B cell (primary cell): ENCODE measurements around the gene ALAD. TPM values are rescaled to one million over a fixed set of nuclear protein-coding genes. Genes with fewer than 3 reads are reported as not detected.

Experiments used
- ATAC-seq: fragments of 200-7000 bp; cut with Tn5 transposase; one replicate; pipeline ENCODE4 v1.10.0; 2021; ENCODE audit warnings: low read depth, mild to moderate bottlenecking, moderate number of reproducible peaks, moderate library complexity
- CTCF ChIA-PET: fragments of 350-600 bp; sonication (Branson Sonifier 250); formaldehyde crosslinking; loops from one replicate; lab custom pipeline; 2021; ENCODE audit warnings: antibody characterized with exemption, inconsistent platforms; lab: Charles Lee
- POLR2A ChIA-PET: fragments of 350-600 bp; sonication (Branson Sonifier 250); formaldehyde crosslinking; loops from one replicate; lab custom pipeline; 2021; ENCODE audit warnings: antibody characterized with exemption; lab: Charles Lee
- DNase-seq: peaks from one replicate; pipeline ENCODE4 v3.0.0; 2013
- H2AFZ ChIP-seq: 2 replicates; pipeline ENCODE4 v1.6.1; 2012; ENCODE audit warnings: mild to moderate bottlenecking, low read depth, low read length; ENCODE audit not compliant: insufficient read depth, poor library complexity, severe bottlenecking
- H3K27ac ChIP-seq, 2 donors: 1 replicate in 1 of 2; 2 replicates in 1 of 2; pipeline ENCODE4 v1.5.1; 2012 to 2013; ENCODE audit warnings: low read length in 2 of 2, mild to moderate bottlenecking in 2 of 2, moderate library complexity in 1 of 2
- H3K27me3 ChIP-seq, 4 experiments: fragments of 200-600 bp in 1 of 4; sonication (generic) in 1 of 4; replicated peaks in 1 of 4; 1 replicate in 2 of 4; 2 replicates in 2 of 4; pipeline versions ENCODE4 v1.6.1 to v1.7.0; 2013 to 2016; ENCODE audit warnings: low read length in 3 of 4, mild to moderate bottlenecking in 2 of 4, mixed read lengths in 1 of 4, moderate library complexity in 1 of 4; ENCODE audit not compliant: insufficient read depth in 4 of 4, control insufficient read depth in 3 of 4; ENCODE audit errors: control extremely low read depth in 1 of 4
- H3K36me3 ChIP-seq, 2 experiments: replicated peaks in 1 of 2; 1 replicate in 1 of 2; 2 replicates in 1 of 2; pipeline versions ENCODE4 v1.6.1 to v1.7.1; 2013; ENCODE audit warnings: low read length in 1 of 2; ENCODE audit not compliant: insufficient read depth in 2 of 2, control insufficient read depth in 1 of 2; ENCODE audit errors: control extremely low read depth in 1 of 2, extremely low read depth in 1 of 2
- H3K4me1 ChIP-seq, 2 donors: fragments of 200-600 bp in 1 of 2; sonication (generic) in 1 of 2; 1 replicate in 1 of 2; 2 replicates in 1 of 2; pipeline versions ENCODE4 v1.5.1 to v1.6.1; 2013 to 2017; ENCODE audit warnings: low read length in 2 of 2; ENCODE audit not compliant: control insufficient read depth in 2 of 2, insufficient read depth in 2 of 2
- H3K4me2 ChIP-seq: replicated peaks from 2 replicates; pipeline ENCODE3; 2012; ENCODE audit warnings: mild to moderate bottlenecking, low read depth, low read length; ENCODE audit not compliant: poor library complexity, severe bottlenecking
- H3K4me3 ChIP-seq, 5 experiments: fragments of 200-600 bp in 1 of 5; sonication (generic) in 1 of 5; 1 replicate in 3 of 5; 2 replicates in 2 of 5; pipeline versions ENCODE4 v1.5.1 to v1.7.0; 2011 to 2016; ENCODE audit warnings: low read length in 4 of 5, mild to moderate bottlenecking in 4 of 5, low read depth in 2 of 5, control low read depth in 1 of 5, moderate library complexity in 1 of 5; ENCODE audit not compliant: insufficient read depth in 1 of 5; ENCODE audit errors: control extremely low read depth in 1 of 5, extremely low read depth in 1 of 5
- H3K79me2 ChIP-seq: fragments of 200-600 bp; sonication (generic); one replicate; pipeline ENCODE4 v1.6.0; 2016; ENCODE audit warnings: low read length; ENCODE audit not compliant: control insufficient read depth, insufficient read depth
- H3K9ac ChIP-seq: fragments of 200-600 bp; sonication (generic); 2 replicates; pipeline ENCODE4 v1.6.1; 2017; ENCODE audit warnings: mild to moderate bottlenecking, low read length, moderate library complexity
- H3K9me3 ChIP-seq, 3 donors: one replicate each; pipeline versions ENCODE4 v1.6.1 to v1.7.1; 2013; ENCODE audit warnings: low read length in 2 of 3; ENCODE audit not compliant: control insufficient read depth in 2 of 3, insufficient read depth in 1 of 3; ENCODE audit errors: control extremely low read depth in 1 of 3
- H4K20me1 ChIP-seq: 2 replicates; pipeline ENCODE4 v1.6.0; 2012; ENCODE audit warnings: mild to moderate bottlenecking, low read length; ENCODE audit not compliant: insufficient read depth, control insufficient read depth, poor library complexity, severe bottlenecking
- H3K27ac Mint-ChIP-seq: one replicate; pipeline ENCODE4 v1.8.0; 2021; ENCODE audit warnings: mixed read lengths
- H3K27me3 Mint-ChIP-seq: one replicate; pipeline ENCODE4 v1.8.0; 2021; ENCODE audit warnings: mixed read lengths
- H3K4me1 Mint-ChIP-seq: one replicate; pipeline ENCODE4 v1.8.0; 2021; ENCODE audit warnings: mixed read lengths
- H3K4me3 Mint-ChIP-seq: one replicate; pipeline ENCODE4 v1.8.0; 2021; ENCODE audit warnings: mixed read lengths
- H3K9me3 Mint-ChIP-seq: one replicate; pipeline ENCODE4 v1.8.0; 2022; ENCODE audit warnings: mixed read lengths; ENCODE audit not compliant: insufficient read depth
- EZH2 ChIP-seq: IDR thresholded peaks from 2 replicates; pipeline ENCODE4 v1.6.1; 2012; ENCODE audit warnings: borderline replicate concordance, low read depth, mild to moderate bottlenecking, moderate library complexity, low read length; ENCODE audit not compliant: insufficient read depth, poor library complexity, severe bottlenecking
- WGBS: methylation state at CpG from one replicate; pipeline ENCODE4 v1.1.5; 2013; ENCODE audit warnings: missing lambda C conversion rate; ENCODE audit not compliant: insufficient coverage; 5-methylcytosine and 5-hydroxymethylcytosine counted together
- intact Hi-C: fragments of 100-400 bp; cut with micrococcal nuclease; formaldehyde crosslinking; loops from one replicate; pipeline ENCODE4 v1.10.0; 2022
- polyA plus RNA-seq: library from polyadenylated mRNA; depleted of rRNA; stranded (reverse); fragments of >200 nt; gene quantifications from 2 replicates; pipeline ENCODE4 v1.2.3, GENCODE V29; 2012
- total RNA-seq, 2 donors: library from RNA; stranded (reverse); fragments of 120-200 nt in 1 of 2; gene quantifications; 1 replicate in 1 of 2; 2 replicates in 1 of 2; pipeline versions ENCODE4 v1.2.3 to v1.2.4, GENCODE V29; 2013 to 2022
- TF ChIP-seq, protein P1 (sequence below): fragments of 200-600 bp; IDR thresholded peaks from one replicate; pipeline ENCODE4 v1.8.0; 2022; ENCODE audit warnings: antibody characterized with exemption, mild to moderate bottlenecking

ALAD gene
- total and polyA plus RNA-seq, 2 donors (not counting 1 experiment from before 2014, with no cell fraction given), result 22.0 to 39.8 TPM

DNA sequence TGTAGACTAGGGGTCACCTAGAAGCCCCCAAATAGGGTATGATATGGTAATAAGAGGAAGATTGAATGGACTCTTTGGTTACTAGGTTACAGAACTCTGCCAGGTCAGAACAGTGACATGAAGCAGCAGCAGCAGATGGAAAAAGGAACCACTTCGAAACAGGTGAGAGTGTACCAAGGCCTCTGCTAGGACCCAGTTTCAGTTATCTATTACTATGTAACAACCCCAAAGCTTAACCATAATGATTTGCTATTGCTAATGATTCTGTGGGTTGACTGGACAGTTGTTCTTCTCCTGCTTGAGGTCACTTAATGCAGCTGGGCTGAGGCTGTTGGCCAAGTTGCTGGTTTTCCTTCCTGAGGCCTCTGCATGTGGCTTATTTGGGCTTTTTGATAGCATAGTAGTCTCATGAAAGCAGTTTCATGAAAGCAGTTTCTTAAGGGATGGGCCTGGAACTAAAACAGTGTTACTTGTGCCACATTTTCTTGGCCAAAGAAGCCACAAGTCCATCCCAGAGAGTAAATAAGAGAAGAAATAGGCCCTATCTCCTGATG is 27.1 kb upstream of the ALAD start:
- Mint-ChIP-seq H3K27me3 (peaks cover 10% of the 10 kb centered on the region), H3K9me3 (no peaks in the 10 kb centered on the region), H3K27ac (no peak overlapping the region), H3K4me3 (no peak overlapping the region), H3K4me1 (no peaks in the 10 kb centered on the region)
- Histone ChIP-seq H3K4me1 (no peaks in the 10 kb centered on the region), H3K27ac (no peak overlapping the region), H3K4me3 (no peak overlapping the region), H2AFZ (no peak overlapping the region), H3K79me2 (no peaks in the 10 kb centered on the region), H3K27me3 (peaks cover 0 to 4% (median 0%) of the 10 kb centered on the region in 4 experiments), H3K9me3 (no peaks in the 10 kb centered on the region), H3K4me2 (no peak overlapping the region), H3K36me3 (no peaks in the 10 kb centered on the region), H3K9ac (no peak overlapping the region), H4K20me1 (no peaks in the 10 kb centered on the region)
- ATAC-seq (no peak), DNase-seq (no peak)
- intact Hi-C loops, result no loop called here
- WGBS, result no CpG with 5 or more reads among the region's 1 CpG
- TF ChIP-seq, protein P1, sequence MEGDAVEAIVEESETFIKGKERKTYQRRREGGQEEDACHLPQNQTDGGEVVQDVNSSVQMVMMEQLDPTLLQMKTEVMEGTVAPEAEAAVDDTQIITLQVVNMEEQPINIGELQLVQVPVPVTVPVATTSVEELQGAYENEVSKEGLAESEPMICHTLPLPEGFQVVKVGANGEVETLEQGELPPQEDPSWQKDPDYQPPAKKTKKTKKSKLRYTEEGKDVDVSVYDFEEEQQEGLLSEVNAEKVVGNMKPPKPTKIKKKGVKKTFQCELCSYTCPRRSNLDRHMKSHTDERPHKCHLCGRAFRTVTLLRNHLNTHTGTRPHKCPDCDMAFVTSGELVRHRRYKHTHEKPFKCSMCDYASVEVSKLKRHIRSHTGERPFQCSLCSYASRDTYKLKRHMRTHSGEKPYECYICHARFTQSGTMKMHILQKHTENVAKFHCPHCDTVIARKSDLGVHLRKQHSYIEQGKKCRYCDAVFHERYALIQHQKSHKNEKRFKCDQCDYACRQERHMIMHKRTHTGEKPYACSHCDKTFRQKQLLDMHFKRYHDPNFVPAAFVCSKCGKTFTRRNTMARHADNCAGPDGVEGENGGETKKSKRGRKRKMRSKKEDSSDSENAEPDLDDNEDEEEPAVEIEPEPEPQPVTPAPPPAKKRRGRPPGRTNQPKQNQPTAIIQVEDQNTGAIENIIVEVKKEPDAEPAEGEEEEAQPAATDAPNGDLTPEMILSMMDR, result no peak
- ChIA-PET CTCF (interaction anchor here (0.9 kb wide), 1 partner anchor 230 kb away, joined by 5 read pairs; no protein-coding TSS in a partner anchor), POLR2A (no interaction called here)

DNA sequence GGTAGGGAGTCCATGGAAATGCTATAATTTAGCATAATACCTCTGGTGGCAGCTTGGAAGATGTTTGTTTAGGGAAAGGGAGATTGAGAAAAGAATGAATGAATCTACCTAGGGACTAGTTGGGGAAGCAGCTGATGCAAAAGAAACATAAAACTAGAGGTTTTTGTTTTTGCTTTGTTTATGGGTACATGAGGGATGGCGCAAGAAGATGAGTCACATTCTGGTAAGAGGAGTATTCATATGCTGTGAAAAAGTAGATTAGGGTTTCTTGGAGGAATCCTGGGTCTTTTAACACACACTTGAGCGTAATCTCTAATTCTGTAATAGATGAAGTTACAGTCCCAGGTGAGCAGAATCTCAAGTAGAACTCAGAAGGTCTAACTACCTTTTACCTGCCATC is 26.5 kb upstream of the ALAD start:
- intact Hi-C loops, result no loop called here
- Mint-ChIP-seq H3K4me1 (no peaks in the 10 kb centered on the region), H3K9me3 (no peaks in the 10 kb centered on the region), H3K27ac (no peak overlapping the region), H3K4me3 (no peak overlapping the region), H3K27me3 (peaks cover 10% of the 10 kb centered on the region)
- Histone ChIP-seq H3K27me3 (peaks cover 0 to 4% (median 0%) of the 10 kb centered on the region in 4 experiments), H3K79me2 (no peaks in the 10 kb centered on the region), H3K9me3 (no peaks in the 10 kb centered on the region), H3K9ac (no peak overlapping the region), H2AFZ (no peak overlapping the region), H3K4me2 (no peak overlapping the region), H3K4me3 (no peak overlapping the region), H4K20me1 (no peaks in the 10 kb centered on the region), H3K27ac (no peak overlapping the region), H3K4me1 (no peaks in the 10 kb centered on the region), H3K36me3 (no peaks in the 10 kb centered on the region)
- no peak for DNase-seq
- POLR2A ChIA-PET, result no interaction called here
- CTCF ChIA-PET, result interaction anchor here (0.9 kb wide), 1 partner anchor 230 kb away, joined by 5 read pairs; no protein-coding TSS in a partner anchor
- 89% methylated on average over 1 of the region's 2 CpGs for WGBS
- no peak for TF ChIP-seq EZH2
- TF ChIP-seq, protein P1, result no peak
- ATAC-seq, result no peak
